Esophagus muscularis mucosa (tissue), 4 donors: ENCODE measurements around the gene TP73. TPM values are rescaled to one million over a fixed set of nuclear protein-coding genes. Genes with fewer than 3 reads are reported as not detected.

Source experiments
- DNase-seq: peaks from one replicate; pipeline ENCODE4 v3.0.0-alpha.2; 2017; ENCODE audit errors: extremely low spot score
- H3K27ac ChIP-seq, 4 donors: fragments of 200-600 bp; sonication (generic); replicated peaks in 1 of 4; 1 replicate in 3 of 4; 2 replicates in 1 of 4; pipeline ENCODE4 v1.5.1; 2016 to 2019; ENCODE audit warnings: mild to moderate bottlenecking in 1 of 4
- H3K27me3 ChIP-seq, 4 donors: fragments of 200-600 bp; sonication (generic); one replicate each; pipeline versions ENCODE4 v1.5.1 to v1.6.0; 2016 to 2019
- H3K36me3 ChIP-seq, 4 donors: fragments of 200-600 bp; sonication (generic); one replicate each; pipeline ENCODE4 v1.5.1; 2016 to 2019
- H3K4me1 ChIP-seq, 4 donors: fragments of 200-600 bp; sonication (generic); one replicate each; pipeline ENCODE4 v1.5.1; 2016 to 2019
- H3K4me3 ChIP-seq, 4 donors: fragments of 200-600 bp; sonication (generic); 1 replicate in 2 of 4; 2 replicates in 2 of 4; pipeline ENCODE4 v1.5.1; 2016 to 2019; ENCODE audit warnings: mild to moderate bottlenecking in 4 of 4, moderate library complexity in 1 of 4
- H3K9me3 ChIP-seq, 4 donors: fragments of 200-600 bp; sonication (generic); 1 replicate in 3 of 4; 2 replicates in 1 of 4; pipeline ENCODE4 v1.5.1; 2016 to 2019
- EP300 ChIP-seq: sonication (generic); formaldehyde crosslinking; IDR thresholded peaks from one replicate; pipeline ENCODE4 v1.6.1; 2017; ENCODE audit warnings: antibody characterized with exemption
- POLR2A ChIP-seq: fragments of 450-650 bp; IDR thresholded peaks from one replicate; pipeline ENCODE4 v1.6.1; 2017; ENCODE audit warnings: antibody characterized with exemption, moderate library complexity, mild to moderate bottlenecking, low read depth
- POLR2AphosphoS5 ChIP-seq, 2 donors: sonication (generic); formaldehyde crosslinking; IDR thresholded peaks; one replicate each; pipeline ENCODE4 v1.6.1; 2017; ENCODE audit warnings: antibody characterized with exemption in 2 of 2
- WGBS: methylation state at CpG from one replicate; pipeline ENCODE4 v1.1.5; 2018; 5-methylcytosine and 5-hydroxymethylcytosine counted together
- intact Hi-C: fragments of 100-400 bp; cut with DNase I; formaldehyde crosslinking; loops from one replicate; pipeline ENCODE4 v1.15.1; 2023
- total RNA-seq, 4 donors: library from RNA; depleted of rRNA; stranded (reverse); fragments of >200 nt; gene quantifications; one replicate each; pipeline versions ENCODE4 v1.1.0 to v1.2.1, GENCODE V29; 2016
- TF ChIP-seq, protein P1 (sequence below), 3 experiments: fragments of 200-600 bp in 2 of 3; fragments of 450-650 bp in 1 of 3; sonication (generic) in 2 of 3; IDR thresholded peaks; one replicate each; pipeline ENCODE4 v1.5.1; 2017 to 2019; ENCODE audit warnings: antibody characterized with exemption in 3 of 3, mild to moderate bottlenecking in 2 of 3, moderate library complexity in 1 of 3

Gene TP73
- total RNA-seq, 4 donors from 2014 or later = not detected

DNA sequence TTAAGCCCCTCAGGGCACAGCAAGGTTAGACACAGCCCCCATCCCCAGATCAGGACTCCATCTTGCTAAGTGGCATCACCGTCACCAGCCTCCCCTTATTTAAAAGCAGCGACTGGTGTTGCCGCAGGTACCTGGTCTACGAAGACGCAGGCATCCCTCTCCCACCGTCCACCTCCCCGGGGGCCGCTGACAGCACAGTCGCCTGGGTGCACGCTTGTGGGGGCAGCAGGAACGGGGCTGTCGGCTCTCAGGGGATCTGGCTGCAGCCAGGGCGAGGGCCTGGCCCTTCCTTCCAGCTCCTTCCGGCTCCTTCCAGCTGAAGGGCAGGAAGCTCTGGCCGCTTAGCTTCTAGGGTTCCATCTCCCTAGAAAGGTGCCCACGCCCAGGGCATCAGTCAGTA lies 82.3 kb downstream of the TP73 start:
- Histone ChIP-seq H3K4me3 (no peak overlapping the region), H3K9me3 (no peaks in the 10 kb centered on the region), H3K36me3 (peaks cover 18 to 52% (median 49%) of the 10 kb centered on the region in 4 donors), H3K4me1 (peaks cover 0 to 13% (median 5%) of the 10 kb centered on the region in 4 donors), H3K27ac (no peak overlapping the region), H3K27me3 (peaks cover 0 to 41% (median 5%) of the 10 kb centered on the region in 4 donors)
- WGBS = 97% methylated on average over 12 of the region's 16 CpGs
- TF ChIP-seq EP300 (no peak), POLR2AphosphoS5 (IDR thresholded peaks at IDR 0.05) (no peak), POLR2A (no peak)
- TF ChIP-seq, protein P1, sequence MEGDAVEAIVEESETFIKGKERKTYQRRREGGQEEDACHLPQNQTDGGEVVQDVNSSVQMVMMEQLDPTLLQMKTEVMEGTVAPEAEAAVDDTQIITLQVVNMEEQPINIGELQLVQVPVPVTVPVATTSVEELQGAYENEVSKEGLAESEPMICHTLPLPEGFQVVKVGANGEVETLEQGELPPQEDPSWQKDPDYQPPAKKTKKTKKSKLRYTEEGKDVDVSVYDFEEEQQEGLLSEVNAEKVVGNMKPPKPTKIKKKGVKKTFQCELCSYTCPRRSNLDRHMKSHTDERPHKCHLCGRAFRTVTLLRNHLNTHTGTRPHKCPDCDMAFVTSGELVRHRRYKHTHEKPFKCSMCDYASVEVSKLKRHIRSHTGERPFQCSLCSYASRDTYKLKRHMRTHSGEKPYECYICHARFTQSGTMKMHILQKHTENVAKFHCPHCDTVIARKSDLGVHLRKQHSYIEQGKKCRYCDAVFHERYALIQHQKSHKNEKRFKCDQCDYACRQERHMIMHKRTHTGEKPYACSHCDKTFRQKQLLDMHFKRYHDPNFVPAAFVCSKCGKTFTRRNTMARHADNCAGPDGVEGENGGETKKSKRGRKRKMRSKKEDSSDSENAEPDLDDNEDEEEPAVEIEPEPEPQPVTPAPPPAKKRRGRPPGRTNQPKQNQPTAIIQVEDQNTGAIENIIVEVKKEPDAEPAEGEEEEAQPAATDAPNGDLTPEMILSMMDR (IDR thresholded peaks at IDR 0.05) = no peak
- intact Hi-C loops = no loop called here
- DNase-seq = no peak

DNA sequence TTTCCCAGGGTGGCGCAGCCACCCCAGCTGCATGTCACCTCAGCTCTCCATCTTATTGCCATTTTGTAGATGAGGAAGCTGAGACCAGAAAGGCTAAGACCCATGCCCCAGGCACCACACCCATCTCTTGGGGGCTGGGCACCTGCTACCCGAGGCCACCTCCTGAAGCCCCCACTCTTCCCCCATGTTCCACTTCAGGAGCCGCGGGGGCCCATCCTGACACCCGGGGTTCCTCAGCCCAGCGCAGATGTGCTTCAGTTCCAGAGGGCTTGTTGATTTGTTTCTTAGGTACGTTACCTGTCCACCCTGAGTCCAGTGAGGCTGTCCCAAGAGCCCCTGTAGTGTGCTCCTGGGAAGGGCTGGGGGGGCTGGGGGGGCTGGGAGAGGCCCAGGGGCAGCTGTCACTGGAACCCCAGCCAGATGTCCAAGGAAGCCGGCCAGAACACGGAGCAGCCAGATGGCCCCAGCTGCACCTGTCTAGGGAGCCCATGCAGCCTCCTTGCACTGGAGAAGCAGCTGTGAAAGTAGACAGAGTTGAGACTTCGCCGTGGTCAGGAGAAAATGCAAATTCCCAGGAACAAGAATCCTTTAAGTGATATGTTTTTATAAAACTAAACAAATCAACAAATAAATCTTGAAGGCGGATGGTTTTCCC lies 82.8 kb downstream of the TP73 start:
- no peaks in the 10 kb centered on the region for H3K9me3 ChIP-seq
- no peak overlapping the region for H3K4me3 ChIP-seq
- peaks cover 18 to 57% (median 54%) of the 10 kb centered on the region in 4 donors for H3K36me3 ChIP-seq
- no peak overlapping the region for H3K27ac ChIP-seq
- intact Hi-C loops = no loop called here
- no peak for DNase-seq
- TF ChIP-seq EP300 (no peak), POLR2AphosphoS5 (IDR thresholded peaks at IDR 0.05) (no peak)
- H3K4me1 ChIP-seq = peaks cover 0 to 13% (median 5%) of the 10 kb centered on the region in 4 donors
- peaks cover 0 to 35% (median 5%) of the 10 kb centered on the region in 4 donors for H3K27me3 ChIP-seq
- 74% methylated on average over 7 of the region's 12 CpGs for WGBS

DNA sequence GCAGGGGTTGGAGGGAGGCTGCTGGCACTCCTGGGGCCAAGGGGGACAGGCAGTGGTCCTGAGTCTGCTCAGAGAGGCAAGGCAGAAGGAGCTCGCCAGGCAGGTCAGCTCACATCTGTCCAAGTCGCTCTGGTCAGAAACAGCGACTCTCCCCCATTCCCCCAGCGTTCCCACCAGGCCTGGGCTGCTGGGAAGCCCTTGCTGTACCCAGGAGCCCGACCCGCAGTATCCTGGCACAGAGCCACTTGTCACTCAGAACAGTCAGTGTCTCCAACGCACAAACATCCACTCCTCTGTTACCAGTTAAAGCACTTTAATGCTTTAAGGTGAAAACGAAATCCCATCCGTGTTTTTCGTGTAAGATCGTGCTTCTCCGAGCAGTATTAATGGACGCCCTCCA lies 83.4 kb downstream of the TP73 start:
- peaks cover 0 to 30% (median 5%) of the 10 kb centered on the region in 4 donors for H3K27me3 ChIP-seq
- no peak overlapping the region for H3K27ac ChIP-seq
- H3K36me3 ChIP-seq = peaks cover 18 to 62% (median 59%) of the 10 kb centered on the region in 4 donors
- 76% methylated on average over 10 of the region's 13 CpGs for WGBS
- intact Hi-C loops = no loop called here
- DNase-seq = no peak
- H3K9me3 ChIP-seq = no peaks in the 10 kb centered on the region
- no peak overlapping the region for H3K4me3 ChIP-seq
- TF ChIP-seq POLR2A (no peak), EP300 (no peak), POLR2AphosphoS5 (IDR thresholded peaks at IDR 0.05) (no peak)
- TF ChIP-seq, protein P1 (IDR thresholded peaks at IDR 0.05) = no peak
- peaks cover 0 to 13% (median 5%) of the 10 kb centered on the region in 4 donors for H3K4me1 ChIP-seq

DNA sequence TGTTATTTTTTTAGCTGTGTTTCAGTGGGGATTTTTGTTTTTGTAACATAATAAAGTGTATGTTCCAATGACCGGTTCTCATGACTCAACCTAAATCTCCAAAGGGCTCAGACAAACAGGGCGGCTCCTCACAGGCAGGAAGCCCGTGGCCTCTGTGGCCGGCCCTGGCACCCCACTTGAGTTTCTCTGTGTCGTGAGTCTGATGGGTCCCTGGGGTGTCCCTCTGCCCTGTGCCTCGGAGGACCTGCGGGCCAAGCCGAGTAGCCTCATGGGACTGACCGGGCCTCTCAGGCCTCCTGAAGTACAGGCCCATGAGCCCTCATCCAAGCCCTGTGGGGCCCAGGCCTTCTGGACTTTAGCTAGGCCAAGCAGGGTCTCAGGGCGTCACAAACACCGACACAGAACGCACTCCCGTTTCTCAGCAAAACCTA lies 83.8 kb downstream of the TP73 start:
- intact Hi-C loops = no loop called here
- Histone ChIP-seq H3K36me3 (peaks cover 18 to 66% (median 63%) of the 10 kb centered on the region in 4 donors), H3K27me3 (peaks cover 0 to 25% (median 5%) of the 10 kb centered on the region in 4 donors), H3K4me1 (peaks cover 0 to 13% (median 5%) of the 10 kb centered on the region in 4 donors), H3K27ac (no peak overlapping the region), H3K9me3 (no peaks in the 10 kb centered on the region), H3K4me3 (no peak overlapping the region)
- WGBS = 79% methylated on average over 13 of the region's 13 CpGs
- no peak for DNase-seq
- TF ChIP-seq POLR2AphosphoS5 (IDR thresholded peaks at IDR 0.05) (no peak), EP300 (no peak)

DNA sequence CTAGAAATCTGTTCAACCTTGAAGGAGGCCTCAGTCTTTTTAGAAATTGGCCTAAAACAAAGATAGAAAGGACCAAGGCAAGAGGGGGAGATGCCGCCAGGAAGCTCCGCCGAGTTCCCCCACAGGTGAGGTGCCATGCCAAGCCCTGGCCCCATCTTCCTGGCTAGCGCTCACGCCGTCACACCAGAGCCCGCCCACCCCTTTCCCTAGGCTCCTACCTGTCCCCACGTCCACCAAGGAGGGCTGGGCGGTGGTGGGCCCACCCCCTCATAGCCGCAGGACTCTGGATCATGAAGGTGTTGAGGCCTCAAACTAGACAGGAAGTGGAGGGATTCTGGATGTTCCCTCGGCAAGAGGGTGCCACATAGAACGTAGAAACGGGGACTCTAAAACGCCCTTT lies 84.4 kb downstream of the TP73 start:
- WGBS = 91% methylated on average over 14 of the region's 14 CpGs
- H3K27me3 ChIP-seq = peaks cover 0 to 20% (median 5%) of the 10 kb centered on the region in 4 donors
- H3K36me3 ChIP-seq = peaks cover 19 to 72% (median 68%) of the 10 kb centered on the region in 4 donors
- peaks cover 0 to 11% (median 5%) of the 10 kb centered on the region in 4 donors for H3K4me1 ChIP-seq
- TF ChIP-seq POLR2A (no peak), EP300 (no peak), POLR2AphosphoS5 (IDR thresholded peaks at IDR 0.05) (no peak)
- TF ChIP-seq, protein P1 (IDR thresholded peaks at IDR 0.05) = no peak
- no peak for DNase-seq
- H3K27ac ChIP-seq = no peak overlapping the region
- intact Hi-C loops = no loop called here
- no peak overlapping the region for H3K4me3 ChIP-seq
- no peaks in the 10 kb centered on the region for H3K9me3 ChIP-seq
